OCI-LY1 (cell line): ENCODE measurements around the gene TDRD10.
"Not testable (repeated sequence)": the region's sequence is repeated elsewhere in the genome, so short reads cannot be mapped to it uniquely, and the experiment has no call there.

ENCODE experiments used
- H2AFZ ChIP-seq: fragments of 200-600 bp; sonication (generic), shearing (Covaris generic); 2 replicates; pipeline ENCODE4 v1.6.0; 2014; ENCODE audit warnings: antibody characterized with exemption, mild to moderate bottlenecking, low read length
- H3F3A ChIP-seq: fragments of 200-600 bp; sonication (generic), shearing (Covaris generic); 2 replicates; pipeline ENCODE4 v1.6.0; 2014; ENCODE audit warnings: mild to moderate bottlenecking, antibody characterized with exemption, low read length, moderate library complexity; ENCODE audit not compliant: insufficient read depth
- H3K27ac ChIP-seq: fragments of 200-600 bp; sonication (generic); 2 replicates; pipeline ENCODE4 v1.5.1; 2014; ENCODE audit warnings: low read length, mixed run types, mild to moderate bottlenecking, low read depth; ENCODE audit not compliant: poor library complexity, severe bottlenecking
- H3K27me3 ChIP-seq: fragments of 200-600 bp; sonication (generic); 2 replicates; pipeline ENCODE4 v1.6.0; 2014; ENCODE audit warnings: antibody characterized with exemption, mild to moderate bottlenecking, low read length, moderate library complexity; ENCODE audit not compliant: insufficient read depth
- H3K36me3 ChIP-seq: fragments of 200-600 bp; sonication (generic); 2 replicates; pipeline ENCODE4 v1.6.1; 2014; ENCODE audit warnings: mild to moderate bottlenecking, antibody characterized with exemption, low read length, moderate library complexity, mixed read lengths; ENCODE audit not compliant: insufficient read depth
- H3K4me1 ChIP-seq: fragments of 200-600 bp; sonication (generic); 2 replicates; pipeline ENCODE4 v1.5.1; 2014; ENCODE audit warnings: mild to moderate bottlenecking, low read length, moderate library complexity; ENCODE audit not compliant: insufficient read depth, severe bottlenecking
- H3K4me2 ChIP-seq: fragments of 200-600 bp; sonication (generic), shearing (Covaris generic); 2 replicates; pipeline ENCODE4 v1.6.1; 2014; ENCODE audit warnings: low read length
- H3K4me3 ChIP-seq: fragments of 200-600 bp; sonication (generic); 2 replicates; pipeline ENCODE4 v1.5.1; 2014; ENCODE audit warnings: low read length, low read depth, mild to moderate bottlenecking, mixed read lengths; ENCODE audit not compliant: poor library complexity, severe bottlenecking
- H3K79me2 ChIP-seq: fragments of 200-600 bp; shearing (Covaris generic); 2 replicates; pipeline ENCODE4 v1.6.1; 2016; ENCODE audit warnings: mixed run types, low read length, mixed read lengths; ENCODE audit not compliant: insufficient read depth
- H3K9ac ChIP-seq: fragments of 200-600 bp; sonication (generic), shearing (Covaris generic); 2 replicates; pipeline ENCODE4 v1.6.1; 2014; ENCODE audit warnings: mild to moderate bottlenecking, low read length, mixed read lengths
- H3K9me2 ChIP-seq: fragments of 200-600 bp; sonication (generic), shearing (Covaris generic); 2 replicates; pipeline ENCODE4 v1.6.1; 2014; ENCODE audit warnings: low read depth, mild to moderate bottlenecking, low read length, mixed read lengths
- H3K9me3 ChIP-seq: fragments of 200-600 bp; shearing (Covaris generic); 2 replicates; pipeline ENCODE4 v1.6.1; 2014; ENCODE audit warnings: low read length, mixed read lengths
- H4K20me1 ChIP-seq: fragments of 200-600 bp; sonication (generic), shearing (Covaris generic); 2 replicates; pipeline ENCODE4 v1.6.0; 2016; ENCODE audit warnings: mild to moderate bottlenecking, low read length; ENCODE audit not compliant: insufficient read depth
- CTCF ChIP-seq: fragments of 200-600 bp; sonication (generic), shearing (Covaris generic); IDR thresholded peaks from 2 replicates; pipeline ENCODE4 v1.5.1; 2017; ENCODE audit warnings: mild to moderate bottlenecking, antibody characterized with exemption, low read length, moderate library complexity, mixed read lengths
- EZH2 ChIP-seq: fragments of 200-600 bp; sonication (generic), shearing (Covaris generic); IDR thresholded peaks from 2 replicates; pipeline ENCODE4 v1.8.0; 2017; ENCODE audit warnings: borderline replicate concordance, mixed run types, mild to moderate bottlenecking, antibody characterized with exemption, low read length, moderate library complexity, mixed read lengths

The TDRD10 gene

GRCh38 chr1:154483941-154484803, 17.8 kb upstream of the TDRD10 start:
- no peaks in the 10 kb centered on the region for H4K20me1 ChIP-seq
- no peak overlapping the region for H2AFZ ChIP-seq
- no peaks in the 10 kb centered on the region; the same call in 1 of the 2 replicates for H3K27me3 ChIP-seq
- TF ChIP-seq CTCF = no peak
- no peak for TF ChIP-seq EZH2
- no peak overlapping the region for H3K4me2 ChIP-seq
- no peak overlapping the region for H3K27ac ChIP-seq
- H3K4me1 ChIP-seq = no peaks in the 10 kb centered on the region
- no peak overlapping the region for H3K4me3 ChIP-seq
- no peaks in the 10 kb centered on the region for H3K36me3 ChIP-seq
- no peaks in the 10 kb centered on the region for H3K79me2 ChIP-seq
- no peaks in the 10 kb centered on the region for H3F3A ChIP-seq
- no peaks in the 10 kb centered on the region for H3K9me2 ChIP-seq
- H3K9me3 ChIP-seq = no peaks in the 10 kb centered on the region
- H3K9ac ChIP-seq = no peak overlapping the region

GRCh38 chr1:154485106-154485505, 16.9 kb upstream of the TDRD10 start:
- Histone ChIP-seq H3K9me3 (no peaks in the 10 kb centered on the region), H3K27me3 (peaks cover 4% of the 10 kb centered on the region; the same call in 1 of the 2 replicates), H3K9ac (no peak overlapping the region), H3K27ac (no peak overlapping the region), H3K9me2 (no peaks in the 10 kb centered on the region), H3K4me3 (no peak overlapping the region), H3K4me2 (no peak overlapping the region), H3K36me3 (no peaks in the 10 kb centered on the region), H3F3A (no peaks in the 10 kb centered on the region), H3K4me1 (no peaks in the 10 kb centered on the region), H3K79me2 (no peaks in the 10 kb centered on the region), H4K20me1 (no peaks in the 10 kb centered on the region), H2AFZ (no peak overlapping the region)
- TF ChIP-seq CTCF = no peak
- TF ChIP-seq EZH2 = no peak

GRCh38 chr1:154485910-154486496, 16.0 kb upstream of the TDRD10 start:
- TF ChIP-seq EZH2 (no peak), CTCF (no peak)
- no peaks in the 10 kb centered on the region for H3K9me3 ChIP-seq
- no peak overlapping the region for H3K9ac ChIP-seq
- H3K27me3 ChIP-seq = peaks cover 4% of the 10 kb centered on the region; the same call in 1 of the 2 replicates
- no peak overlapping the region for H3K4me3 ChIP-seq
- no peak overlapping the region for H3K4me2 ChIP-seq
- H3K79me2 ChIP-seq = no peaks in the 10 kb centered on the region
- H3K36me3 ChIP-seq = no peaks in the 10 kb centered on the region
- H3K27ac ChIP-seq = no peak overlapping the region
- H3K4me1 ChIP-seq = peaks cover 8% of the 10 kb centered on the region
- no peaks in the 10 kb centered on the region for H3K9me2 ChIP-seq
- H3F3A ChIP-seq = no peaks in the 10 kb centered on the region
- H2AFZ ChIP-seq = no peak overlapping the region
- H4K20me1 ChIP-seq = no peaks in the 10 kb centered on the region

GRCh38 chr1:154486756-154487155, 15.3 kb upstream of the TDRD10 start:
- not testable (repeated sequence) for H2AFZ ChIP-seq, H3K4me2 ChIP-seq, H3K36me3 ChIP-seq, H3K9me2 ChIP-seq, H3F3A ChIP-seq, H3K9ac ChIP-seq, H3K27ac ChIP-seq, H3K27me3 ChIP-seq, H3K79me2 ChIP-seq, H4K20me1 ChIP-seq, H3K4me3 ChIP-seq, H3K9me3 ChIP-seq
- H3K4me1 ChIP-seq = peaks cover 15% of the 10 kb centered on the region
